Smooth muscle cell (in vitro differentiated cells): ENCODE data around the gene SLC25A25. TPM values are rescaled to one million over a fixed set of nuclear protein-coding genes. Genes with fewer than 3 reads are reported as not detected.

Source experiments
- DNase-seq: peaks from one replicate; lab custom pipeline; 2025; ENCODE audit not compliant: unreplicated experiment; lab: John Stamatoyannopoulos, UW
- H2AFZ ChIP-seq: fragments of 200-600 bp; sonication (generic); 2 replicates; pipeline ENCODE4 v1.6.0; 2016; ENCODE audit warnings: antibody characterized with exemption, low read depth, mild to moderate bottlenecking
- H3F3A ChIP-seq: fragments of 200-600 bp; sonication (generic); 2 replicates; pipeline ENCODE4 v1.6.0; 2017; ENCODE audit warnings: antibody characterized with exemption, low read depth
- H3K27ac ChIP-seq: fragments of 200-600 bp; sonication (generic); 2 replicates; pipeline ENCODE4 v1.5.1; 2016; ENCODE audit warnings: low read depth, mild to moderate bottlenecking
- H3K27me3 ChIP-seq: fragments of 200-600 bp; sonication (generic); 2 replicates; pipeline ENCODE4 v1.6.1; 2016; ENCODE audit warnings: low read depth, mild to moderate bottlenecking
- H3K36me3 ChIP-seq: fragments of 200-600 bp; sonication (generic); 2 replicates; pipeline ENCODE4 v1.5.1; 2016; ENCODE audit warnings: low read depth
- H3K4me1 ChIP-seq: fragments of 200-600 bp; sonication (generic); 2 replicates; pipeline ENCODE4 v1.5.1; 2016; ENCODE audit warnings: low read depth
- H3K4me2 ChIP-seq: fragments of 200-600 bp; sonication (generic); 2 replicates; pipeline ENCODE4 v1.6.0; 2016; ENCODE audit warnings: mild to moderate bottlenecking
- H3K4me3 ChIP-seq: fragments of 200-600 bp; sonication (generic); 2 replicates; pipeline ENCODE4 v1.5.1; 2016; ENCODE audit warnings: mild to moderate bottlenecking
- H3K79me2 ChIP-seq: fragments of 200-600 bp; sonication (generic); 2 replicates; pipeline ENCODE4 v1.6.0; 2016; ENCODE audit warnings: low read depth, mild to moderate bottlenecking
- H3K9ac ChIP-seq: fragments of 200-600 bp; sonication (generic); 2 replicates; pipeline ENCODE4 v1.6.0; 2016; ENCODE audit warnings: low read depth
- H3K9me3 ChIP-seq: fragments of 200-600 bp; sonication (generic); replicated peaks from 2 replicates; pipeline ENCODE4 v1.5.1; 2016; ENCODE audit warnings: low read depth
- H4K20me1 ChIP-seq: fragments of 200-600 bp; sonication (generic); 2 replicates; pipeline ENCODE4 v1.6.0; 2016; ENCODE audit warnings: low read depth
- WGBS: methylation state at CpG from one replicate; pipeline ENCODE4 v1.1.7; 2016; ENCODE audit warnings: low lambda C conversion rate; 5-methylcytosine and 5-hydroxymethylcytosine counted together
- polyA plus RNA-seq: library from polyadenylated mRNA; unstranded; fragments of >200 nt; fragmentation: Nextera tagmentation; extraction: Ambion mirVana; gene quantifications from 2 replicates; pipeline ENCODE4 v1.2.1, GENCODE V29; 2016
- total RNA-seq: library from RNA; depleted of rRNA; stranded (reverse); fragments of >200 nt; gene quantifications from 2 replicates; pipeline ENCODE4 v1.2.3, GENCODE V29; 2014
- TF ChIP-seq, protein P1 (sequence below): fragments of 200-600 bp; sonication (generic); IDR thresholded peaks from 2 replicates; pipeline ENCODE4 v1.5.1; 2017; ENCODE audit warnings: borderline replicate concordance, mild to moderate bottlenecking, antibody characterized with exemption; ENCODE audit not compliant: insufficient read depth, poor library complexity, severe bottlenecking

SLC25A25 gene
- total and polyA plus RNA-seq, 2 experiments from 2014 or later, result 15.7 to 20.5 TPM

DNA sequence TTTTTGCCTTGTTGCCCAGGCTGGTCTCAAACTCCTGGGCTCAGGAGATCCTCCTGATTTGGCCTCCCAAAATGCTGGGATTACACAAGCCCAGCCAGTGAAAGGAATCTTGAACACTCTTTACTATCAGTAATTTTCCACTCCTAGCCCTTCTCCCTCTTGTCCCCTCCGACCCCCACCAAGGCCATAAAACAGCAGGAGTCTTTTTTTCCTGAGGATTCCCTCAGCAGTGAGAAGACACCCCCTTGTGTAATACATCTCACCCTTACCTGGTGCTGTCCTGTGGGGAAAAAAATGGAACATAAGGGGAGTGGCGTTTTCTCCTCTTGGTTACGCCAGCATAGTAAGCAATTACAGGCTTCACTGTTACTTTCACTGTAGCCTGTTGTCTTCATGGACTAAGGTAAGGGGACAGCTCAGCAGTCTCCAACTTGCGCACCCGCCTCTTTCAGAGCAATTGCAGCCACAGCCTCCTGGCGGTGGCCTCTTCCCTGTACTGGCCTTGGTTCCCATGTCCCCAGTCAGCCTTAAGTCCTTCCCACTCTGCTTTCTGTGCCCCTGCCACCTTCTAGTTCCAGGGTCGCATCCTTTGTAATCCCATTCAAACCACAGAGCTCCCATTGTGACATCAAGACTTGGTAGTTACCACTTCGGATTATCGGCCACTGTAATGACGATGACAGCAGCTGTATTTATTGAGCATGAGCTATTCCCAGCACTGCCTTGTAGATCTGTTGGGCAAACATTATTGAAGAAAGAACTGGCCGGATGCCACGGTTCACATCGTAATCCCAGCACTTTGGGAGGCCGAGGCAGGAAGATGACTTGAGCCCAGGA is 10.9 kb upstream of the SLC25A25 start:
- H3K27me3 ChIP-seq, result no peaks in the 10 kb centered on the region
- H3K9ac ChIP-seq, result no peak overlapping the region
- no peaks in the 10 kb centered on the region for H4K20me1 ChIP-seq
- H3K79me2 ChIP-seq, result no peaks in the 10 kb centered on the region
- H3K27ac ChIP-seq, result no peak overlapping the region
- H2AFZ ChIP-seq, result no peak overlapping the region
- no peaks in the 10 kb centered on the region for H3K36me3 ChIP-seq
- no peak overlapping the region for H3K4me3 ChIP-seq
- no peak for DNase-seq
- peaks cover 23% of the 10 kb centered on the region for H3K4me1 ChIP-seq
- H3K9me3 ChIP-seq, result no peaks in the 10 kb centered on the region
- WGBS, result 73% methylated on average over 14 of the region's 14 CpGs
- no peaks in the 10 kb centered on the region for H3F3A ChIP-seq
- TF ChIP-seq, protein P1, sequence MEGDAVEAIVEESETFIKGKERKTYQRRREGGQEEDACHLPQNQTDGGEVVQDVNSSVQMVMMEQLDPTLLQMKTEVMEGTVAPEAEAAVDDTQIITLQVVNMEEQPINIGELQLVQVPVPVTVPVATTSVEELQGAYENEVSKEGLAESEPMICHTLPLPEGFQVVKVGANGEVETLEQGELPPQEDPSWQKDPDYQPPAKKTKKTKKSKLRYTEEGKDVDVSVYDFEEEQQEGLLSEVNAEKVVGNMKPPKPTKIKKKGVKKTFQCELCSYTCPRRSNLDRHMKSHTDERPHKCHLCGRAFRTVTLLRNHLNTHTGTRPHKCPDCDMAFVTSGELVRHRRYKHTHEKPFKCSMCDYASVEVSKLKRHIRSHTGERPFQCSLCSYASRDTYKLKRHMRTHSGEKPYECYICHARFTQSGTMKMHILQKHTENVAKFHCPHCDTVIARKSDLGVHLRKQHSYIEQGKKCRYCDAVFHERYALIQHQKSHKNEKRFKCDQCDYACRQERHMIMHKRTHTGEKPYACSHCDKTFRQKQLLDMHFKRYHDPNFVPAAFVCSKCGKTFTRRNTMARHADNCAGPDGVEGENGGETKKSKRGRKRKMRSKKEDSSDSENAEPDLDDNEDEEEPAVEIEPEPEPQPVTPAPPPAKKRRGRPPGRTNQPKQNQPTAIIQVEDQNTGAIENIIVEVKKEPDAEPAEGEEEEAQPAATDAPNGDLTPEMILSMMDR, result no peak
- H3K4me2 ChIP-seq, result no peak overlapping the region

DNA sequence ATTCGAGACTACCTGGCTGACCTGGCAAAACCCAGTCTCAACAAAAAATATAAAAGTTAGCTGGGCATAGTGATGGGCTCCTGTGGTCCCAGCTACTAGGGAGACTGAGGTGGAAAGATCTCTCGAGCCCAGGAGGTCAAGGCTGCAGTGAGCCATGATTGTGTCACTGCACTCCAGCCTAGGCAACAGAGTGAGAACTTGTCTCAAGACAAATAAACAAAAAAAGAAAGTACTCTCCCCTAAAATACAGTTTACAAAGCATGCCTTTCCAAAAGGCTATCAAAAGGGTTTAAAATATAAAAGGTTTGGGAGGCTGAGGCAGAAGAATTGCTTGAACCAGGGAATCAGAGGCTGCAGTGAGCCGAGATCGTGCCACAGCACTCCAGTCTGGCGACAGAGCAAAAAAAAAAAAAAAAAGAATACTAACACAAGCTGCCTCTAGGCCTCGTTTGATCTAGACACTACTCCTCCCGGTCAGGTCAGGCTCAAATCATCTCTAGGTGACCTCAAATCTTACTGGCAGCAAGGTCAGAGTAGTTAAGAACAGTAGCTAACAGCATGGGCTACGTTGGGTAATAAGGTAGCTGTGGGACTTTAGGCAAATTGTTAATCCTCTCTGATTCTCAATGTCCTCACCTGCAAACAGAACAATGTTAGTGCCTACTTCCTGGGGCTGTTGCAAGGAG is 10.2 kb upstream of the SLC25A25 start:
- Histone ChIP-seq H3F3A (no peaks in the 10 kb centered on the region), H3K27ac (no peak overlapping the region), H3K9ac (no peak overlapping the region), H3K4me3 (no peak overlapping the region), H3K9me3 (no peaks in the 10 kb centered on the region), H3K4me1 (peaks cover 23% of the 10 kb centered on the region), H3K27me3 (no peaks in the 10 kb centered on the region), H4K20me1 (no peaks in the 10 kb centered on the region), H2AFZ (no peak overlapping the region), H3K4me2 (no peak overlapping the region), H3K36me3 (no peaks in the 10 kb centered on the region), H3K79me2 (no peaks in the 10 kb centered on the region)
- TF ChIP-seq, protein P1, result no peak
- WGBS, result 81% methylated on average over 8 of the region's 8 CpGs
- DNase-seq, result no peak

DNA sequence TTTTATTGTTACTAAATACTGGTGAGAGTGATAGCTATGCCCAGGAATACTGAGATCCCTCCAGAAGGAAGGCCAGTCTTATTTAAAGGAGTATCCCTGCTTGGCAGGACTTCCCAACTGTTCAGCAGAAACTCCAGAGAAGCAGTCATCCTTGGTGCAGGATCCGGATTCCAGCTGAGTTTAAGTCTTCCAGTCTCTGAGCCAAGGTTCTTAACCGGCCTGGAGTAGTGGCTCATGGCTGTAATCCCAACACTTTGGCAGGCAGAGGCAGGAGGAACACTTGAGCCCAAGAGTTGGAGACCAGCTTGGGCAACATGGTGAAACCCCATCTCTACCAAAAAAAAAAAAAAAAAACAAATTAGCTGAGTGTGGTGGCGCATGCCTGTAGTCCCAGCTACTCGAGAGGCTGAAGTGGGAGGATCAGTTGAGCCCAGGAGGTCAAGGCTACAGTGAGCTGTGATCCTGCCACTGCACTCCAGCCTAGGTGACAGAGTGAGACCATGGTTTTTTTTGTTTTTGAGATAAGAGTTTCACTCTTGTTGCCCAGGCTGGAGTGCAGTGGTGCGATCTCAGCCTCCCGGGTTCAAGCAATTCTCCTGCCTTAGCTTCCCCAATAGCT is 8.6 kb upstream of the SLC25A25 start:
- WGBS, result 96% methylated on average over 6 of the region's 6 CpGs
- Histone ChIP-seq H2AFZ (no peak overlapping the region), H3K4me3 (no peak overlapping the region), H3K27me3 (no peaks in the 10 kb centered on the region), H3K9me3 (no peaks in the 10 kb centered on the region), H3K36me3 (no peaks in the 10 kb centered on the region), H4K20me1 (no peaks in the 10 kb centered on the region), H3K4me2 (no peak overlapping the region), H3K9ac (no peak overlapping the region), H3F3A (no peaks in the 10 kb centered on the region), H3K4me1 (peaks cover 23% of the 10 kb centered on the region), H3K79me2 (no peaks in the 10 kb centered on the region), H3K27ac (no peak overlapping the region)
- TF ChIP-seq, protein P1, result no peak
- DNase-seq, result no peak
